ENCODE data around the gene ANKH. TPM values are rescaled to one million over a fixed set of nuclear protein-coding genes. Genes with fewer than 3 reads are reported as not detected.

ANKH gene
- total and polyA plus RNA-seq, 2 donors (not counting 1 experiment from before 2014, with no cell fraction given): 13.7 to 71.1 TPM

GRCh38 chr5:14660833-14661232, 210.7 kb downstream of the ANKH start:
- intact Hi-C loops (cut with micrococcal nuclease): loop anchor here (5.0 to 10.0 kb wide), 6 partner anchors 154 to 1804 kb away; partner anchors contain the start of gene ZNF622
- peaks cover 4% of the 10 kb centered on the region for H4K20me1 ChIP-seq (ENCODE audit: control insufficient read depth, insufficient read depth, low read length, poor library complexity, severe bottlenecking)
- peaks cover 23 to 28% of the 10 kb centered on the region in 2 donors for H3K4me1 ChIP-seq (ENCODE audit: control insufficient read depth in 2 of 2, insufficient read depth in 2 of 2, low read length in 2 of 2)
- peaks cover 13% of the 10 kb centered on the region for H3K79me2 ChIP-seq (ENCODE audit: control insufficient read depth, insufficient read depth, low read length)
- peak overlapping the region; percentile 6 for H3K4me3 Mint-ChIP-seq
- no peaks in the 10 kb centered on the region for H3K36me3 ChIP-seq (replicated peaks in 1 of 2; ENCODE audit: control extremely low read depth in 1 of 2, control insufficient read depth in 1 of 2, extremely low read depth in 1 of 2, insufficient read depth in 2 of 2, low read length in 1 of 2)
- no peak overlapping the region for H3K9ac ChIP-seq (ENCODE audit: low read length)
- peaks cover 49% of the 10 kb centered on the region for H3K4me1 Mint-ChIP-seq
- DNase-seq (no peak), ATAC-seq (ENCODE audit: low read depth) (no peak)
- no peak overlapping the region for H3K4me2 ChIP-seq (replicated peaks; ENCODE audit: low read depth, low read length, poor library complexity, severe bottlenecking)
- WGBS (ENCODE audit: insufficient coverage): no CpG with 5 or more reads among the region's 2 CpGs
- no peak for TF ChIP-seq EZH2 (IDR thresholded peaks at IDR 0.05; ENCODE audit: borderline replicate concordance, insufficient read depth, low read depth, low read length, poor library complexity, severe bottlenecking)
- TF ChIP-seq CTCF (IDR thresholded peaks at IDR 0.05): no peak
- no peak overlapping the region for H2AFZ ChIP-seq (ENCODE audit: insufficient read depth, low read depth, low read length, poor library complexity, severe bottlenecking)
- no peaks in the 10 kb centered on the region for H3K27me3 ChIP-seq (replicated peaks in 1 of 4; ENCODE audit: control extremely low read depth in 1 of 4, control insufficient read depth in 3 of 4, insufficient read depth in 4 of 4, low read length in 3 of 4)
- ChIA-PET CTCF (interaction anchor here (5.0 kb wide), 1 partner anchor 13 kb away, joined by 37 read pairs; no protein-coding TSS in a partner anchor), POLR2A (interaction anchor here (0.6 kb wide), 1 partner anchor 25 kb away, joined by 3 read pairs; no protein-coding TSS in a partner anchor)
- H3K27me3 Mint-ChIP-seq: no peaks in the 10 kb centered on the region
- H3K4me3 ChIP-seq (ENCODE audit: control extremely low read depth in 1 of 5, extremely low read depth in 1 of 5, insufficient read depth in 1 of 5, low read depth in 2 of 5, low read length in 4 of 5): no peak overlapping the region
- H3K9me3 Mint-ChIP-seq (ENCODE audit: insufficient read depth): no peaks in the 10 kb centered on the region
- H3K27ac Mint-ChIP-seq: no peak overlapping the region
- H3K27ac ChIP-seq (ENCODE audit: low read length in 2 of 2): no peak overlapping the region
- H3K9me3 ChIP-seq (ENCODE audit: control extremely low read depth in 1 of 3, control insufficient read depth in 2 of 3, insufficient read depth in 1 of 3, low read length in 2 of 3): no peaks in the 10 kb centered on the region

GRCh38 chr5:14659821-14660607, 211.6 kb downstream of the ANKH start:
- WGBS (ENCODE audit: insufficient coverage): 100% methylated on average over 1 of the region's 3 CpGs
- H3K79me2 ChIP-seq (ENCODE audit: control insufficient read depth, insufficient read depth, low read length): peaks cover 5% of the 10 kb centered on the region
- no peaks in the 10 kb centered on the region for H3K27me3 Mint-ChIP-seq
- H3K36me3 ChIP-seq (replicated peaks in 1 of 2; ENCODE audit: control extremely low read depth in 1 of 2, control insufficient read depth in 1 of 2, extremely low read depth in 1 of 2, insufficient read depth in 2 of 2, low read length in 1 of 2): no peaks in the 10 kb centered on the region
- peaks cover 4% of the 10 kb centered on the region for H4K20me1 ChIP-seq (ENCODE audit: control insufficient read depth, insufficient read depth, low read length, poor library complexity, severe bottlenecking)
- H3K4me3 ChIP-seq (ENCODE audit: control extremely low read depth in 1 of 5, extremely low read depth in 1 of 5, insufficient read depth in 1 of 5, low read depth in 2 of 5, low read length in 4 of 5): no peak overlapping the region
- TF ChIP-seq EZH2 (IDR thresholded peaks at IDR 0.05; ENCODE audit: borderline replicate concordance, insufficient read depth, low read depth, low read length, poor library complexity, severe bottlenecking) (no peak), CTCF (IDR thresholded peaks at IDR 0.05) (no peak)
- no peak overlapping the region for H3K27ac ChIP-seq (ENCODE audit: low read length in 2 of 2)
- ChIA-PET CTCF (interaction anchor here (5.0 kb wide), 1 partner anchor 12 kb away, joined by 37 read pairs; no protein-coding TSS in a partner anchor), POLR2A (interaction anchor here (0.6 kb wide), 1 partner anchor 26 kb away, joined by 3 read pairs; no protein-coding TSS in a partner anchor)
- H3K4me1 ChIP-seq (ENCODE audit: control insufficient read depth in 2 of 2, insufficient read depth in 2 of 2, low read length in 2 of 2): peaks cover 18 to 28% of the 10 kb centered on the region in 2 donors
- intact Hi-C loops (cut with micrococcal nuclease): loop anchor here (5.0 to 10.0 kb wide), 6 partner anchors 155 to 1805 kb away; partner anchors contain the start of gene ZNF622
- no peak for ATAC-seq (ENCODE audit: low read depth)
- no peaks in the 10 kb centered on the region for H3K9me3 ChIP-seq (ENCODE audit: control extremely low read depth in 1 of 3, control insufficient read depth in 2 of 3, insufficient read depth in 1 of 3, low read length in 2 of 3)
- H3K4me1 Mint-ChIP-seq: peaks cover 42% of the 10 kb centered on the region
- H3K4me2 ChIP-seq (replicated peaks; ENCODE audit: low read depth, low read length, poor library complexity, severe bottlenecking): no peak overlapping the region
- H3K9ac ChIP-seq (ENCODE audit: low read length): no peak overlapping the region
- H2AFZ ChIP-seq (ENCODE audit: insufficient read depth, low read depth, low read length, poor library complexity, severe bottlenecking): no peak overlapping the region
- no peaks in the 10 kb centered on the region for H3K9me3 Mint-ChIP-seq (ENCODE audit: insufficient read depth)
- no peak overlapping the region for H3K4me3 Mint-ChIP-seq
- no peaks in the 10 kb centered on the region for H3K27me3 ChIP-seq (replicated peaks in 1 of 4; ENCODE audit: control extremely low read depth in 1 of 4, control insufficient read depth in 3 of 4, insufficient read depth in 4 of 4, low read length in 3 of 4)
- no peak overlapping the region for H3K27ac Mint-ChIP-seq
- DNase-seq: no peak
